ENCODE results near the gene CD99L2. TPM values are rescaled to one million over a fixed set of nuclear protein-coding genes. Genes with fewer than 3 reads are reported as not detected.

Gene CD99L2, protein sequence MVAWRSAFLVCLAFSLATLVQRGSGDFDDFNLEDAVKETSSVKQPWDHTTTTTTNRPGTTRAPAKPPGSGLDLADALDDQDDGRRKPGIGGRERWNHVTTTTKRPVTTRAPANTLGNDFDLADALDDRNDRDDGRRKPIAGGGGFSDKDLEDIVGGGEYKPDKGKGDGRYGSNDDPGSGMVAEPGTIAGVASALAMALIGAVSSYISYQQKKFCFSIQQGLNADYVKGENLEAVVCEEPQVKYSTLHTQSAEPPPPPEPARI
- total RNA-seq = 10 to 100 TPM; 11.9 to 32.2 (median 23.9) TPM

DNA sequence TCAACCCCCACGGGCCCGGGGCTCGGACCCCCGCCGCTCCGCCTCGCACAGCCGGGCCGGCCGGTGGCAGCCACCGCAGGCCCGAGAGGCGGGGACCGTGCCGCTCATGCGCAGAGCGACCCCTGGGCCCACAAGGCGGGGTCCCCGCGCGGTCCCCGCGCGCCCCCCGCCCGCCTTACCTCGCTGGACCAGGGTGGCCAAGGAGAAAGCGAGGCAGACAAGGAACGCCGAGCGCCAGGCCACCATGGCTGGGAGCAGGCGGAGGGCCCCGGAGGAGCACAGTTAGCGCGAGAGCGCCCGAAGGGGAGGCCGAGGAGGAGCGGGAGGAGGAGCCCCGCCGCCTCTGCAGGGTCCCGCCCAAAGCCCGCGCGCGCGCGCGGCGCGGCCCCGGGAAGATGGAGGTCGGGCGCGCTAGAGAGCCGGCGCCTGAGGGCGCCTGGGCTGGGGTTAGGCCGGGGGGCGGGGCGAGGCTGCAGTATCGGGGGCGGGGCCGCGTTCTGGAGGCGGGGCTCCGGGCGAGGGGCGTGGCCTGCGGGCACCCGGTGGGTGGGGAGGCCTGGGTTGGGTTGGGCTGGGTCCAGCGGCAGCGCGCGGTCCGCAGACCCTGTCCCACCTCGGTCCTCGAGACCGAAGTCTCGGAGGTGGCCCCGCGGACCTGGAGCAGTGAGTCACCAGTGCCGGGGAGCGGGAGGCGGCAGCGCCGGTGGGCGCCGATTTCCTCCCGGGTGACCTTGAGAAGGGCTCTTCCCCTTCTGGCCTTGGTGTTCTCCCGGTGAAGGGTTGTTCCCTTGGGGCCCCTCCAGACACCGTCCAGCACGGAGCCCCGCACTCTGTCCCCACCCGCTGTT, at the start of gene CD99L2:
CD99L2 (minus strand) TSS at position 326 of the 848 bp plus-strand sequence; CDS start at position 246, 80 bp downstream.
- Histone ChIP-seq H3K27ac (peak within 1 kb of the TSS; percentile 72 to 80 (median 78)), H3K36me3 (no peaks in the 10 kb centered on the region), H3K27me3 (no peaks in the 10 kb centered on the region), H3K9me3 (no peaks in the 10 kb centered on the region), H3K4me3 (peak within 1 kb of the TSS; percentile 55 to 83 (median 66)), H3K4me1 (no peaks in the 10 kb centered on the region)
- TF ChIP-seq, protein P1, sequence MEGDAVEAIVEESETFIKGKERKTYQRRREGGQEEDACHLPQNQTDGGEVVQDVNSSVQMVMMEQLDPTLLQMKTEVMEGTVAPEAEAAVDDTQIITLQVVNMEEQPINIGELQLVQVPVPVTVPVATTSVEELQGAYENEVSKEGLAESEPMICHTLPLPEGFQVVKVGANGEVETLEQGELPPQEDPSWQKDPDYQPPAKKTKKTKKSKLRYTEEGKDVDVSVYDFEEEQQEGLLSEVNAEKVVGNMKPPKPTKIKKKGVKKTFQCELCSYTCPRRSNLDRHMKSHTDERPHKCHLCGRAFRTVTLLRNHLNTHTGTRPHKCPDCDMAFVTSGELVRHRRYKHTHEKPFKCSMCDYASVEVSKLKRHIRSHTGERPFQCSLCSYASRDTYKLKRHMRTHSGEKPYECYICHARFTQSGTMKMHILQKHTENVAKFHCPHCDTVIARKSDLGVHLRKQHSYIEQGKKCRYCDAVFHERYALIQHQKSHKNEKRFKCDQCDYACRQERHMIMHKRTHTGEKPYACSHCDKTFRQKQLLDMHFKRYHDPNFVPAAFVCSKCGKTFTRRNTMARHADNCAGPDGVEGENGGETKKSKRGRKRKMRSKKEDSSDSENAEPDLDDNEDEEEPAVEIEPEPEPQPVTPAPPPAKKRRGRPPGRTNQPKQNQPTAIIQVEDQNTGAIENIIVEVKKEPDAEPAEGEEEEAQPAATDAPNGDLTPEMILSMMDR (IDR thresholded peaks at IDR 0.05) = no peak
- peak; percentile 21 to 22 for TF ChIP-seq POLR2A (IDR thresholded peaks at IDR 0.05)
- peak; percentile 85 to 95 (median 93) for DNase-seq

DNA sequence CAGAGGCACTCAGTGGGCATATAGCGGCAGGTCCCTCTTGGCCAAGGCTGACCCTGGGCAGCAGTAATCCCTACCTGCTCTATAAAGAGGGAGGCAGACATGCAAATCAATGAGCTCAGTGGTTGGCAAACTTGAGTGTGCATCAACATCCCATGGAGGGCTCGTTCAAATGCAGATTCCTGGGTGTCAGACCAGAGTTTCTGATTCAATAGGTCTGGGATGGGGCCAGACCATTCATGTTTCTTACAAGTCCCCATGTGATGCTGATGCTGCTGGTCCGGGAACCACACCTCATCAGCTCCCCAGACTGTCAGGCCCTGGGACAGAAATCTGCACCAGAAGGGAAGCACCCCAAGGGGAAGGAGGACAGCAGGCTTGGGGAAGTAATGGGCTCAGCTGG, 45.8 kb upstream of the CD99L2 start:
- no peak for TF ChIP-seq POLR2A (IDR thresholded peaks at IDR 0.05)
- TF ChIP-seq, protein P1 (IDR thresholded peaks at IDR 0.05) = no peak
- Histone ChIP-seq H3K27me3 (no peaks in the 10 kb centered on the region), H3K4me1 (no peaks in the 10 kb centered on the region), H3K4me3 (no peak overlapping the region), H3K27ac (no peak overlapping the region), H3K9me3 (no peaks in the 10 kb centered on the region), H3K36me3 (no peaks in the 10 kb centered on the region)
- DNase-seq = no peak

DNA sequence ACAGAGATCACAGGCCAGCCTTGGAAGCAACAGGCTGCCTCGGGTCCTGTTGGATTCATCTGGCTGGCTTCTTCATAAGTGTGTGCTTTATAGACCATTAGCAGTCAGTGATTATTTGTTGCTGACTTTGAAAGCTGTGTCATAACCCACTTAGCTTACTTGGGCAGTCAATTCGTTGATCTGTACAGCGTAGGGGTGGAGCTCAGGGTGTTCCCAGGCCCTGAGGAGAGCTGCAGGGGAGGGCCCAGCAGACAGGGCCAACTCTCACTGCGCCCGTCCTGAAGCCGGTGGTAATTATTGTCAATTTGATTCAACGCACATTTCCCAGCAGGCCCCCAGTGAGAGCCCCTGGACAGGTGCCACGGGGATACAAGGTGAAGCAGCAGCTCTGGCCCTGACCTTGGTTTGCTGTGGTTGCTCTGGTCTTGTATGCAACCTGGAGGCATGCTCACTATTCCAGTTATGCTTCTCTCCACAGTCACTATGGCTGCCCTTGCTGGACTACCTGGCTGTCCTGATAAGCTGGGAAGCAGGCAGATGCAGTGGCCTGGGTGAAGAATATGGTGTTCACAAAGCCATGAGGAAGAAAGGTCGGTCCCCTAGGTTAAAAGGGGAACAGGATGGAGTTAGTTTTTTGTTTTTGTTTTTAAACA, 44.6 kb upstream of the CD99L2 start:
- DNase-seq = no peak
- Histone ChIP-seq H3K9me3 (no peaks in the 10 kb centered on the region), H3K27ac (no peak overlapping the region), H3K27me3 (no peaks in the 10 kb centered on the region), H3K36me3 (no peaks in the 10 kb centered on the region), H3K4me3 (no peak overlapping the region), H3K4me1 (no peaks in the 10 kb centered on the region)
- TF ChIP-seq POLR2A (IDR thresholded peaks at IDR 0.05) = no peak
- TF ChIP-seq, protein P1 (IDR thresholded peaks at IDR 0.05) = no peak

DNA sequence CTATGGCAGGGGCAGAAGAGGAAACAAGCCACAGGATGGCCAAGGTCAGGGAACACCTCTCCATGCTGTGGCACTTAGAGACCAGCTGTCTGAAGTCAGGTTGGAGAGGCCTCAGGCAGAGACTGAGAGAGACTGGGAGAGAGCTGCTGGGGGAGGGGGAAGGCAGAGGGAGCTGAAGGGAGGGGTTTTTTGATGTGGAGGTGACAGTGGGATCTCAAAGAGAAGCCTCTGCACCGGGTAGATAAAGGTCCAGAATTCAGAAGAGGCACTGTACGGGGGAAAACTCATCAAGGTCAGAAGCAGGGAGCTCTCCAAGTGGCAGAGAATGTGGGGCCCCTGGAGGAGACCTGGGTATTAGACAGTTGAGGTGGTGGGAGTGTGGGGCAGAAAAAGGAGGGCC, 43.1 kb upstream of the CD99L2 start:
- H3K4me3 ChIP-seq = no peak overlapping the region
- DNase-seq = no peak
- H3K36me3 ChIP-seq = no peaks in the 10 kb centered on the region
- TF ChIP-seq, protein P1 (IDR thresholded peaks at IDR 0.05) = no peak
- TF ChIP-seq POLR2A (IDR thresholded peaks at IDR 0.05) = no peak
- H3K9me3 ChIP-seq = peaks cover 0 to 5% (median 0%) of the 10 kb centered on the region in 4 donors
- H3K4me1 ChIP-seq = no peaks in the 10 kb centered on the region
- no peak overlapping the region for H3K27ac ChIP-seq
- no peaks in the 10 kb centered on the region for H3K27me3 ChIP-seq

DNA sequence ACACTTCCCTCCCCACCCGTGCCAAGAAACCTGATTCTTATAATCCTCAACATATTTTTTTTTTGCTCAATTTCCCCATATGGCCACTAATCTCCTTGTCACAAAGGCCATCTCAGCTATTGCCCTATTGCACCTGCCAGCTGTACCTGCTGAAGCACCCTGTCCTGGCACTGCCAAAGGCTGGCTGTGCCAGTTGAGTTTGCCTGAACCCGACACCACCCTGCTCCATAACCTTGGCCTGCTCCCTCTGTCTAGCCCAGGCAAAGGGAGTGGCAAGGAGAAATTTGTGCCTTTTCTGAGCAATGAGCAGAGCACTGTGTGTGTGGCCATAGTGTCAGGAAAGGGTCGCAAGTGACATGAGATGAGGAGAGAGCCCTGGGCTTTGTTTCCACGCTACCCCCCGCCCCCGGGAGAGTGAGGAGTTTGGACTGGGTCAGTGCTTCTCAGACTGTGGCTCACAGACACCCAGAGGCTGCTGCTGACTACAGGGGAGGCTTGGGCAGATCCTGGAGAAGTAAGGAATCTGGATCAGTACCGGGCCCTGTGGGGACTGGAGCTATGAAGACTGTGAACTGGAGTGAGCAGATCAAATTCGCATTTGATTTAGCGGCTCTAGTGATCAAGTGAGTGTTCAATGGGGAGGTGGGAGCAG, 42.5 kb upstream of the CD99L2 start:
- no peak for TF ChIP-seq POLR2A (IDR thresholded peaks at IDR 0.05)
- TF ChIP-seq, protein P1 (IDR thresholded peaks at IDR 0.05) = no peak
- H3K27me3 ChIP-seq = no peaks in the 10 kb centered on the region
- H3K4me1 ChIP-seq = no peaks in the 10 kb centered on the region
- H3K4me3 ChIP-seq = no peak overlapping the region
- peaks cover 0 to 5% (median 0%) of the 10 kb centered on the region in 4 donors for H3K9me3 ChIP-seq
- no peak for DNase-seq
- H3K36me3 ChIP-seq = no peaks in the 10 kb centered on the region
- H3K27ac ChIP-seq = no peak overlapping the region
